Chondrocyte (in vitro differentiated cells): ENCODE results near the gene EXOC3L4. TPM values are rescaled to one million over a fixed set of nuclear protein-coding genes. Genes with fewer than 3 reads are reported as not detected.

ENCODE experiments used
- DNase-seq: peaks from one replicate; pipeline ENCODE4 v3.0.0; 2021; ENCODE audit warnings: mixed read lengths, low spot score
- H3K27ac Mint-ChIP-seq: one replicate; pipeline ENCODE4 v1.8.0; 2021; ENCODE audit warnings: mild to moderate bottlenecking, moderate library complexity, mixed read lengths; ENCODE audit not compliant: unreplicated experiment
- H3K27me3 Mint-ChIP-seq: 2 replicates; pipeline ENCODE4 v1.8.0; 2021; ENCODE audit warnings: low read depth, mixed read lengths
- H3K36me3 Mint-ChIP-seq: 2 replicates; pipeline ENCODE4 v1.8.0; 2021; ENCODE audit warnings: low read depth, mixed read lengths
- H3K4me1 Mint-ChIP-seq: 2 replicates; pipeline ENCODE4 v1.8.0; 2021; ENCODE audit warnings: low read depth, mild to moderate bottlenecking, mixed read lengths
- H3K4me3 Mint-ChIP-seq: one replicate; pipeline ENCODE4 v1.8.0; 2021; ENCODE audit warnings: mild to moderate bottlenecking, moderate library complexity, mixed read lengths; ENCODE audit not compliant: unreplicated experiment
- H3K9me3 Mint-ChIP-seq: 2 replicates; pipeline ENCODE4 v1.8.0; 2021; ENCODE audit warnings: low read depth, mixed read lengths
- CTCF ChIP-seq: fragments of 200-600 bp; sonication (generic); IDR thresholded peaks from 2 replicates; pipeline ENCODE4 v1.5.0; 2021; ENCODE audit warnings: antibody characterized with exemption, mild to moderate bottlenecking, moderate library complexity
- total RNA-seq: library from RNA; stranded (reverse); gene quantifications from 3 replicates; pipeline ENCODE4 v1.2.1, GENCODE V29; 2021

EXOC3L4 gene
- total RNA-seq, 1 donor from 2014 or later, result not detected

GRCh38 chr14:103093856-103094405, 594 bp upstream of the EXOC3L4 start:
- Mint-ChIP-seq H3K27ac (no peak overlapping the region), H3K4me3 (no peak overlapping the region), H3K27me3 (peaks cover 5% of the 10 kb centered on the region), H3K4me1 (no peaks in the 10 kb centered on the region), H3K36me3 (no peaks in the 10 kb centered on the region), H3K9me3 (no peaks in the 10 kb centered on the region)
- no peak for TF ChIP-seq CTCF
- no peak for DNase-seq

GRCh38 chr14:103095210-103095778, 769 bp downstream of the EXOC3L4 start:
- no peak overlapping the region for H3K4me3 Mint-ChIP-seq
- H3K36me3 Mint-ChIP-seq, result no peaks in the 10 kb centered on the region
- no peak for TF ChIP-seq CTCF
- H3K27ac Mint-ChIP-seq, result no peak overlapping the region
- no peaks in the 10 kb centered on the region for H3K4me1 Mint-ChIP-seq
- DNase-seq, result no peak
- H3K27me3 Mint-ChIP-seq, result peaks cover 5% of the 10 kb centered on the region
- H3K9me3 Mint-ChIP-seq, result no peaks in the 10 kb centered on the region

- no peak for TF ChIP-seq CTCF
- Mint-ChIP-seq H3K27me3 (peaks cover 5% of the 10 kb centered on the region), H3K4me3 (no peak overlapping the region), H3K36me3 (no peaks in the 10 kb centered on the region), H3K9me3 (no peaks in the 10 kb centered on the region), H3K27ac (no peak overlapping the region), H3K4me1 (no peaks in the 10 kb centered on the region)
- no peak for DNase-seq
Observed at GRCh38 chr14:103096387-103096786, 1.9 kb downstream of the EXOC3L4 start.

DNA sequence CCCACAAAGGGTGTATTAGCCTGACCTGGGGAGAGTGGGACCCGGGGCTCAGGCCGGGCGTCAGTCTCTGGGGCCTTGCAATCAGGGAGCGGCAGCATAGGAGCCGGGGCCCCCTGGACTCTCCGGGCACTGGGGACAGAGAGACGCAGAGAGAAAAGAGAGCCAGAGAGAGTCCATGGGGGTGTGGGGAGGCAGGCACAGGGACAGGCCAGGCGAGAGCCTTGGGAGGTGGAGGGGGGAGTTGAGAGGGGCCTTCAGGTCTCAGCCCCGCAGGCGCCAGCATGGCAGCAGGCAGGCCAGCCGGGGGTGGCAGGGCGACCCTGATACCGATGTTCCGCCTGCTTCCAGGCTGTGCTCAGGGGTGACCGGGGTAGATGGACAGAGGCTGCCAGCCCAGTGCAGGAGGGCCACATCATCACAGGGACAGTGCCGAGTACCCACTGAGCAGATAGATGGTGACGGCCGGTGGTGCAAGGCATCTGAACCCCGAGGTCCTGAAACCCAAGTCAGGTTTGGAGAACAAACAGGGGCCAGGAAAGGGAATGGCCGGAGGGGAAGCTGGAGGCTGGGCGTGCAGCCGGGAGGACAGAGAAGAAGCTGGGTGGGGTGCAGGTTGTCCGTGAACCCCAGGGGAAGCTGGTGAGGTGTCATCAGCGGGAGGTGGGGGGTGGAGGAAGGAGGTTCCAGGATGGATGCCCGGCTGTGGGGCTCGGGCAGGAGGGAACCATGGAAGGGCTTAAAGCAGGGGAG, 2.9 kb downstream of the EXOC3L4 start:
- TF ChIP-seq CTCF, result no peak
- H3K27ac Mint-ChIP-seq, result no peak overlapping the region
- H3K4me1 Mint-ChIP-seq, result no peaks in the 10 kb centered on the region
- H3K27me3 Mint-ChIP-seq, result peaks cover 5% of the 10 kb centered on the region
- no peaks in the 10 kb centered on the region for H3K9me3 Mint-ChIP-seq
- no peak overlapping the region for H3K4me3 Mint-ChIP-seq
- H3K36me3 Mint-ChIP-seq, result no peaks in the 10 kb centered on the region
- DNase-seq, result no peak

DNA sequence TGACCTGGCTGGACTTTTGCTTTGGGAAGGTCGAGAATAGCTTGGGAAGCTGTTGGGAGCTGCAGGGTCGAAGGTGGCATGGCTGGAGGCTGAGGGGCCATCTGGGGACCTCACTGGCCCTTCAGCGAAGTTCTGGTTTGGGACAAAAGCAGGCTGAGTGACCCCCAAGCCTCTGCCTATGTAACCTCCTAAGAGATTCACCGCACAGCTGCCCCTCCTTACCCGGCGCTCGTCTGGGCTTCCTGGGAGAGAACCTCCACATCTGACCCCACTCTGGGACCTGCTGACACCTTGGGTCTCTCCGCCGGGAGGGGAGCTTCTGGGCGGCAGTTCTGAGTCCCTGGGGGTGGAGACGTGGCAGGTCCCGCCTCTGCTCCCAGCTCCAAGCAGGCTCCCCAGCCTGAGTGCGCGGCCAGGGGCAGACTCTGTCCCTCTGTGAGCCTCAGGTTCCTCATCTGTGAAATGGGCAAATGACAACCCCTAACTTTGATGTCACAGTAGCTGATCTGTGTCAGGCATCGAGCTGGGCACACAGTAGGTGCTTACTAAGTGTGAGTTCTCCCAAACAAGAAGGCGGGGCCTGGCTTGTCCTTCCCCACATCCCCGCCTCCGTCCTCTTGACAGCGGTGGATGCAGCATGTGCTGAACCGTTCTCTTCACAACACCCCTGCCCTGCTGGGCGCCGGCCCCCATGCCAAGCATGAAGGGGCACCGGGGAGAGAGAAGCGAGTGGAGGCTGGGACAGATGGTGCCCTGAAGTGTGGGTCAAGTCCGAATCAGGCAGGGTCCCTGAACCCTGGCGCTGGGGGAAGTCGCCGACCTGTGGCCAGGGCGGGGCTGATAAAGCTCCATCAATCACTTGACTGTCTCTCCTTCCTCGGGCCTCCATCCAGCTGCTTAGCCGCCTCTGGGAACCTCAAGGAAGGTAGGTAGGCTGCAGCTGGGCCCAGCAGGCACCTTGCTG, 3.8 kb downstream of the EXOC3L4 start:
- no peak overlapping the region for H3K27ac Mint-ChIP-seq
- H3K27me3 Mint-ChIP-seq, result peaks cover 5% of the 10 kb centered on the region
- DNase-seq, result no peak
- no peaks in the 10 kb centered on the region for H3K9me3 Mint-ChIP-seq
- no peaks in the 10 kb centered on the region for H3K4me1 Mint-ChIP-seq
- H3K4me3 Mint-ChIP-seq, result no peak overlapping the region
- H3K36me3 Mint-ChIP-seq, result no peaks in the 10 kb centered on the region
- no peak for TF ChIP-seq CTCF
